ENCODE results near the gene ZC3H12C.

Gene ZC3H12C

DNA sequence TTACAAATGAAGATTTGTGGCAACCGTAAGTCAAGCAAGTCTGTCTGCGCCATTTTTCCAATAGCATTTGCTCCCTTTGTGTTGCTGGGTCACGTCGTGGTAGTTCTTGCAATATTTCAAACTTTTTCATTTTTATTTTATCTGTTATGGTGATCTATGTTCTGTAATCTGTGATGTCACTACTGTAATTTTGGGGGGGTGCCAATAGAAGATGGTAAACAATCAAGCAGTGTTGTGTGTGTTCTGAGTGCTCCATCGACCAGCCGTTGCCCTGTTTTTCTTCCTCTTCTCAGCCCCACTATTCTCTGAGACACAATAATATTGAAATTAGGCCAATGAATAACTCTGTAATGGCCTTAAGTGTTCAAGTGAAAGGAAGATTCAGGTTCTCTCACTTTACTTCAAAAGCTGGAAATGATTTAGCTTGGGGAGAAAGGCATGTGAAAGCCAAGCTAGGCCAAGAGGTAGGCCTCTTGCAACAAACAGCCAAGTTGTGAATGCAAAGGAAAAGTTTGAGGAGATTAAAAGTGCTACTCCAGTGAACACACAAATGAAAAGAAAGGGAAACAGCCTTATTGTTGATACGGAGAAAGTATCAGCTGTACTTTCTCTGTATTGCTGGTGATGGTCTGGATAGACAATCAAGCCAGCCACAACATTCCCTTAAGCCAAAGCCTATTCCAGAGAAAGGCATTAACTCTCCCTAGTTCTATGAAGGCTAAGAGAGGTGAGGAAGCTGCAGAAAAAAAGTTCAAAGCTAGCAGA lies 7.5 kb downstream of the ZC3H12C start:
- no peak for DNase-seq

DNA sequence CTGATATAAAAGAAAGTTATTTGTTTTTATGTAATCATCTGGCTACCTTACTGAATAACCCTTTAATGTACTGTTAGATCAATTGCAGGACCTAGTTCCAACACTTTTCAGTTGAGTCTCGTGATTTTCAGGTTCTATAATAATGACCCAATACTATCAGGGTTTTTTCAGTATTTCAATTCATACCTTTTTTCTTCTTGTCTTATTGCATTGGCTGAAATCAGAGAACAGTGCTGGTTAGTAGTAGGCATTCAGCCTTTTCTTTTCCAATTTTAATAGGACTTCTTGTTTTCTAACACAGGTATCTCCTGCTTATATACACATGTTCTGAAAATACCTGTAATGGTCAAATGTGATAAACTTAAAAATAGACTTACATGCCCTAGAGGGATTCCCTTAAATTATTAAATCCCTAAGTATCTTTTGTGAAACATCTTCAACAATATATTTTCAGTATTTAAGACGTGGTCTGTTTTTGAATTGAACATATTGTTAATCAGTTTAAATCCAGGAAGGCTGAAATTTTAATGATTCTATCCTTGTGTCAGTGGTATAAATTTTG lies 13.6 kb downstream of the ZC3H12C start:
- DNase-seq, result no peak

DNA sequence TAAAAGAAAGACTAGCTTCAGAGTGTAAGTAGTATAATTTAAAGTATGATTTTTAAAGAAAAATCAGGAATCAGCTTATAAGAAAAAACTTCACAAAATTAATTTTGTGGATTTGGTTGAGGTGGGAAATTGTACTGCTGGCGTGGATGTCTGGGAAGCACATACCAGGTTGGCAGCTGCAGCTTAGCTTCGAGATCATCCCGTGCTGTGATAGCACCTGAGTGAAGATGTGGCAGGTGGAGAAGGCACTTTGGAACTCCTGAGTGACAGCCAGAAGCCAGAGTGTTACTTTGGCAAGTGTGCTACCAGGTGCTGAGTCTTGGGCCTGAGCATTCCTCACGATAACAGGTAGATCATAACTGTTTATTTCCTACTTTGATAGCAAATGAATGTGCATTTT lies 17.7 kb downstream of the ZC3H12C start:
- no peak for DNase-seq

DNA sequence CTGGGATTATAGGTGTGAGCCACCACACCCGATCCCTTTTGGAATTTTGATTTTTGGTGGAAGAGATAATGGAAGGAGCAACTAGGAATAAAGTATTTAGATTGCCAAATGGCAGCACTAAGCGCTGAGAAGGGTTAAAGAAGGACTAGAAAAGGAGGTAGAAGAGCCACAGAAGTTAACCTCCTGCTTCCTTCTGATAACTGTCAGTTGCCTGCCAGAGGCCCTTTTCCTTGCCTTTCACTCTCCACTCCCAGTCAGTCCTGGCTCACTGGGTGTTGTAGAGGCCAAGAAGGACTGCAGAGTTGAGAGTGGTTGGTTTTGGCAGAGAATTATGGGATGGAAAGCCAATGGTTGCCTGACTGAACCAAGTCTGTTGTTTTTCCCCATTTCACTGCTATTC lies 19.3 kb downstream of the ZC3H12C start:
- DNase-seq, result peak; percentile 71

DNA sequence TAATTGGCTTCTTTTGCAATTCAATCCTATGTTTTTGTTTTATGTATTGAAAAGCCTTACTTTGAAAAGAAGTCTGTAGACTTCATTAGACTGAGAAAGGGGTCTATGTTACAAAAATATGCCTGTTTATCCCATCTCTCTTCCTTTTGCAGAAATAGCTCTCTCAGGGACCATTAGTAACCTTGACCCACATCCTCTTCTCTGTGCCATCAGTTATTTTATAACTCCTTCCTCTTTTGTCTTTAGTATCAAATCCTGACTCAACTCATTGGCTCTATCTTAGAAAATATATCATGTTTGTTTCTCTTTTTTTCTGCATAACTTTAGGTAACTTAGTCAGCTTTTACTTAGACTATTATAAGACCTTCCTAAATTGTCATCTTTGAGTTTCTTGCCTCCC lies 20.3 kb downstream of the ZC3H12C start:
- peak; percentile 27 for DNase-seq

DNA sequence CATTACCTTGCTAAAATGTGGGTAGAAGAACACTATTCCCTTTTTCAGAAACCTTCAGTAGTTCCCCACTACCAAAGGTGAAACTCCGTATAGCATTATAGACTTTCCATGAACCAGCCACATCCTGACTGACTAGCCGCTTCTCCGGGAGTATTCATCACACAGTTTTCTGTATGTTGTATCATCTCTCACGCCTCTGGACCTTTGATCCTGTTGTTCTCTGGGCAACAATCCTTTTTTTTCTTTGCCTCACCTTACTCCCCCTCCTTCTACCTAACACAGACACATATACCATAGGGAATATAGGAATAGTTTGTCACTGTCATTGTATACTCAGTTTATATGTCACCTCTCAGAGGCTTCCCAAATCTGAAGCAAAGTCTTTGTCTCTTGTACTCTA lies 20.8 kb downstream of the ZC3H12C start:
- no peak for DNase-seq

DNA sequence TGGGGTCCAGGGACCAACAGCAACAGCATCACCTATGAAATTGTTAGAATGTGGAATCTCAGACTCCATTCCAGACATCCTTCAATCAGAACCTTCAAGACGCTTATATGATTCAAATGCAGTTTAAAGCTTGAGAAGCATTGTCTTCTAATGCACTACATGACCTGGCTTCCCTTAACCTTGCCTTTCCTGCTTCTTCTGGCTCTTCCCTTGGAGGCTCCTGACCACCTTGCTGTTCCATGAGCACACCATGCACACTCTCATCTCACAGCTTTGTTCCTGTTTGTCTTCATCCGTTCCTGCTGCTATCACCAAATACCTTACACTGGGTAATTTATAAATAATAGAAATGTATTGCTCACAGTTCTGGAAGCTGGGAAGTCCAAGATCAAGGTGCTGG lies 26.1 kb downstream of the ZC3H12C start:
- DNase-seq, result no peak

DNA sequence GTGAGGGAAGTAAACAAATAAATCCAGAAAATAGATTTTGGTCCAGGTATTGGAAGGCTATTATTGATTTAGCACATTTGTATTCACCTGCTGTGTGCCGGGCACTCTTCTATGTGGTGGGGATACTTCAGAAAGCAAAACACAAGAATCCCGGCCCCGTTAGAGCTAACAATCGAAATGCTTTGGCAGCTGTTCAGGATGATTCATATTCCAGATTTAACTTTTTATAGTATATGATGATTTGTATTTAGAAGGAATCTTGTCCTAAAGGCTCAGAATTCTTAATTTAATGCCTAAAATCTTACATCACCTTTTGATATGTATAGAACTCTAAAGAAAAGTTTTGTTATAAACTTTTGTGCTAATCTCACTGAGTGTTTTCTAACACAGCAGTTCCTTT lies 28.0 kb downstream of the ZC3H12C start:
- no peak for DNase-seq

DNA sequence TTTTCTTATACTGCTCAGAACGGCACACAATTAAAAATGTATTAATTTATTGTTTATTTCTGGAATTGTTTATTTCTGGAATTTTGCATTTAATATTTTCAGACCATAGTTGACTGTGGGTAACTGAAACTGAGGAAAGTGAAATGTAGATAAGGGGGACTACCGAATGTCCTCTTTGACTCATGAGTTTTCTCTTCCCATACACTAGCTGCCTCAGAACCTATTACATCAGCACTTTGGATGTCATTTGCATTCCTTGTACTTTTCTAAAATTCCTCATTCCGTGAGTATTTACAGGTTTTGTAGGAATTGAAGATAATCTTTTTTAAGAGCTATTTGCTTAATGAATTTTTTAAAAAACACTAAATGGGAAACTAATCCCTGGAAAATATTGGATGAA lies 29.8 kb downstream of the ZC3H12C start:
- DNase-seq, result no peak

DNA sequence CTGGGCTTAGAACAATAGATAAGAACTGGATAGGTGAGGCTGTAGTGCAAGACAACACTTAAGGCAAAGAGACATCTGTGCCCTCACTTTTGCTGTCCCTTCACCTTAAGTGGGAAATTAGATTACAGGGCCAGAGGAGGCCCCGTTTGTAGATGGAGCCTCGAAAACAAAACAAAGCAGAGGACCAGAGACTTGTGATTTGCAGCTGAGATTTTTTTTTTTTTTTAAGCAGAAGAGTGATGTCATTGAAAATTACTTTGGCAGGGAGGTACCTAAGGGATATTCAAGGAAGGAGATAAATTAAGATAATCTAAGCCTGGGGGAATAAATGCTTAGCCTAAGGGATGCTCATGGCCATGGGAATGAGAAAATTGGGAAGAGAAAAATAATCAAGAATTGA lies 31.4 kb downstream of the ZC3H12C start:
- no peak for DNase-seq

DNA sequence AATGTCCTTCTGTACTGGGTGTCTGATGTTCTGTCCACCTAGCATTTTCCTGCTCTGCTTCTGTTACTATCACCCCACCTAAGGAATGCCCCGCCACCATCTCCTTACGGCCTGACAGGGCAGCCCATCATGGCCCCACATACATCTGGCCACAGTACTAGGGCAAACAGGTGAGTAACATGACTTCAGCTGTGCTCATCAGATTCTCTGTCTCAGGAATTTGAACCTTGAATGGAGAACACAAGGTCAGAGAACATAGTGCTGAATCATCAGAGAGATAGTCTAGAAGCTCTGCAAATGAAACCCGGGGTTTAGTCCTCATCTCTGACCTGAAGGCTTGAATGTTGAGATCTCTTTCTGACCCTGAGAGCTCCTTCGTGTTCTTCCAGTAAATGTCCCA lies 32.4 kb downstream of the ZC3H12C start:
- DNase-seq, result no peak

DNA sequence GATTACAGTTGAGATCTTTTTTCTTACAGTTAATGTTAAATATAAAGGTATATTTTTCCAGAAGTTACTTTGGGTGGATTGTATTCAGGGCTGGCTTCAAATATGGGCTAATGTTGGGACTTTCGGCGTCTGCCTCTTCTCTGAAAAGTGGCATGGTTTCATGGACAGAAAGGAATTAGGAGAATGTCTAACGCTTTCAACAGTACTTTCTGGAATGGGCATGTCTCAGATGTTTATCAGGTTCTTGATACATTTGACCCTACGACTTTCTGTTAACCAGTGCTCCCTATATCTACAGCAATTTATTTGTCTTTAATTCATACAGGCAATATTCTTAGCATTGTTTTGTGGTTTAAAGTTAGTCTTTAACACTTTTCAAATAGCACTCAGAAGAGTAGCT lies 33.7 kb downstream of the ZC3H12C start:
- no peak for DNase-seq

DNA sequence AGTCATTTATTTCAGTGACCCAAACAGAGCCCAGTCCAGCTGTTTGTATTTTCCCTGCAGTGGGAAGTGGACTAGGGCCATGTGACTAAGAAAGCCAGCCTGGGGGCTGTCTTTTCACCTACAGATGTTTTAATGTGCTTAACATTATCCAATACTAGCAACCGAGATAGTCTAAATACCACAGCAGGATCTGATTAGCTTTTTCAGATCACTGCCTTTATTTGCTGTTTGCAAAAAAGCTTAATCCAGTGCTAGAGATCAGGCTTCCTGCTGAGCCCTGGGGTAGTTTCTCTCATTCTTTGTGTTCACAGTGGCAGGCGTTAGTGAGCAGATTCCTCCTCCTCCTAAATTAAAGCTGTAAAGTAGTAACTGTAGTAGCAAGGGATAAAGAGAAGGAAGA lies 35.0 kb downstream of the ZC3H12C start:
- DNase-seq, result peak; percentile 9

DNA sequence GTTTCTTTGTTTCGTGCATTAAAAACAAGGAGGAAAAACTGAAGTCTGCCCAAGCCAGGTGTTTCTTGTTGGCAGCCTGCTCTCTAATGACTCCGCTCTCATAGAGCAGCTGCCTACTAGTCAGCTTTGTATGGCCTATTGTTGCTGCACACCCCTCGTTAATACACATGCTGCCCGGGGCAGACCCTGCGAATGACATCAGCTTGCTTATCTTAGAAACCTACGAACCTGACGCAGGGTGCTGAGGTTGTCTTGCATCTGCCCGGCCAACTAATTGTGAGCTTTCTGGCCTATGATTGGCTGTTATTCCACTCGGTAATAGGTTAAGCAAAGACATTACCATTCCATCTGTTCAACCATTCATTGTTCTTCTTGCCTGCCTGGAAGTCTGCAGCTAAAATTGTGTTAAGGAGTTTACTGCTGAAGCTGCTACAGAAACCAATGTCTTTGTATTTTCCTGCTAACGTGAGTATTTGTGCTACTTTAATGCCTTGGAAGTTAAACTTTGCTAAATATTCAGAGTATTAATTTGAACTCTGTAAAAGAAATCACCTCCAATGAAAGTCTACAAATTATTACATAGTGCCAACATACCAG lies 37.5 kb downstream of the ZC3H12C start:
- no peak for DNase-seq

DNA sequence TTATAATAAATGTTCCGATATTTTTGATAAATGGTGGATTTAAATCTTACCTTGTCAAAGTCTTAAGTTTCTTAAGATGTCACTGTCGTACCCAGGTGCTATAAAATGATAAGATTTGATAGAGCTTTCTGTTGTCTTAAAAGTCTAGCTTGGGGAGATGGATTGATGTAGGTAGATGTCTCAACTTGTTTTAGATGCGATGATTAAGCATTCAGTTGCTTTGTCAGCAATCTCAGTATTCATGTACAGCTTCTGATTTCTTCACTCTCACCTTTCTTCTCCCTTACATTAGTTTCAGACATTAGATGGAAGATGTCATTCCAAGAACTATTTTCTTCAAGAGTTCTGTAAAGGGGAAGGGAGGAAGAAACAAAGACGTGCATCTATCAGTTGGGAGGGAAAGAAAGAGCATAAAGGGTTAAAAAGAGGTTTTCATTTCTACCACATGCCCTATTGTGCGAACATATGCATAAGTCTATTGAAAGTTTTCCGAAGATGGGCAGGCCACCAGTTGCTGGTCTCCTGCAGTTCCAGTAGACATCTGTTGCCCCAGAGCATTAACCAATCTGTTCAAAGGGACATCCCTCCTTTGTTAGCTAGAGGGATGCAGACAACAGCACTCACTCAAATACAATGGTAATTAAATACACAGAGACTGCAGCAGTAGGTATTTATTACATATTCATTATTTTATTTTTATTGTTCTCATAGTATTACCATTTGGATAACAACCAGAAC lies 38.4 kb downstream of the ZC3H12C start:
- DNase-seq, result no peak

DNA sequence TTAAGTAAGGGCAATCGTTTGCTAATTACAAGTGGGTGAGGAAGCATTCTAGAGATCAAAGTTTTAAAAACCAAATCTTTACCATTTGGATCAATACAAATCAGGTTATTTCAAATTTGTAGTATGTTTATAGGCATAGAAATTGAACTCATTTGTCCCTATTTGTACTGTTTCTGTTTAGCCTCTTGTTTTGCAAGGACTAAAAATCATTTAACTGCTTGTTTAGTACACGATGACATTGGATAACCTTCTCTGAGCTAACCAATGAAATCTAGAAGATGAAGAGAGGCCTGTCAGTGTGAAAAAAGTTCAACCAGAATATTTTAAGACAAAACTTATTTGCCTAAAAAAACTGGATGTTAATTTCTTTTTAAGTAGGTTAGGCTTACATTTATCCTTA lies 40.0 kb downstream of the ZC3H12C start:
- no peak for DNase-seq

DNA sequence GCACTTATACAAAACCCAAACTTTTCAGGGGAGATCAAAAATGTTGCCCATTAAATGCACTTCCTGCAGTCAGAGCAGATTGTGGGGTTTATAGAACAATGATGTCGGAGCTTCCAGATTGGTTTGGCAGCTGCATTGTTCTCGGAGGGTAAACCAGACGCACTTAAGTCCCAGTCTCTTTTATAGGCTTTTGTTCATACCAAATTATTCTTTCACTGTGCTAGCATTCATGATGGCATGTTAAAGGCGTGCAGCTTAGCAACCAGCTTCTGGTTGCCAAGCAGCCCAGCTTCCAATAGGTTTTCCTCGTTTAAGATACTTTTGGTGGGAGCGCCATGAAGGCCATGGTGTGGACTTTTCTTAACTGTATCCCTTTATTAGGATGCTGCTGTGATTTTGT lies 40.9 kb downstream of the ZC3H12C start:
- no peak for DNase-seq

DNA sequence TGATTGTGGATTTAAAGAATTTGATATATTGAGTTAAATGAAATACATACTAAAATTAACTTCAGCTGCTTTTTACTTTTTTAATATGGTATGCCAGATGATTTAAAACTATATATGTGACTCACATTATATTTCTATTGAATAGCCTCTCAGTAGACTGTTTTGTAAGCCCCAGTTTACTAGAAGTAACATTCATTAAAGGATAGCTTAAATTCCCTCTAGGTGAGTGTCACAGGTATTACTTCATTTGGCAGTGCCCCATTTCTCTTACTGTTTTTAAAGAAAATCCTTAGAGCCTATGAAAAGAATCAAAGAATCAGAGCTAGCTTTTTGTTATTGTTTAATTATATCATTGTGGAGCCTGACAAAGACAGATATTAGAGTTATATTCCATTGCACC lies 48.6 kb downstream of the ZC3H12C start:
- no peak for DNase-seq

DNA sequence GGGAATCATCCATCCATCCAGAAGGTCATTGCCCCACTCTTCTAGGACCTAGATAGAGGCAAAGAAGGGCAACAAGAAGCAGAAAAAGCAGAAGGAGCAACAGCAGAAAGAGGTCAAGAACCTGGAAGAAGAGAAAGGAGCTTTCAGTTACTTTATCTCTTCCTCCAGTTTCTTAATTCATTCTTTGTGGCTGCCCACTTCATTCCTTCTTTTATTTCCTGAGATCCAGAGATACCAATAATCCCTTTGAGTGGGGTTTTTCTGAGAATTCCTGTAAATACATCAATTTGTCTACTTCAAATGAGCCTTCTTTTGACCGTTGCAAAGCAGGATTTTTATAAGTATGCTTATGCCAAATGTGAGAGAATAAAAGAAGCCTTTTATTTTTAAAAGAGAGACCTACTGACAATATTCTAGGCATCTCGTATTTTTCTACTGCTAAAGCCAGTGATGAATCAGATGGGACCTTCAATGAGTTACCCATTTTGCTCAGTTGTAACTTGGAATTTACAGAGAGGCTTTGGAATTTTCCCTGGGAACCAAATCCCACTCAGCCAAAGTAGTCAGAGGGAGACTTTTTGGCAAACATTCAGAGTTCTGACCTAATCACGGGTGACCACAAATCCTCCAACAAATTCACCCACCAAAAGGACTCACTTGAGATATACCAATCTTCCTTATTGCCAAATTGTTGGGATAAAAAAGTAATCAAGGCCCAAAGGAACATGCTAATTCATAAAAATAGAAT lies 54.9 kb downstream of the ZC3H12C start:
- DNase-seq, result no peak

DNA sequence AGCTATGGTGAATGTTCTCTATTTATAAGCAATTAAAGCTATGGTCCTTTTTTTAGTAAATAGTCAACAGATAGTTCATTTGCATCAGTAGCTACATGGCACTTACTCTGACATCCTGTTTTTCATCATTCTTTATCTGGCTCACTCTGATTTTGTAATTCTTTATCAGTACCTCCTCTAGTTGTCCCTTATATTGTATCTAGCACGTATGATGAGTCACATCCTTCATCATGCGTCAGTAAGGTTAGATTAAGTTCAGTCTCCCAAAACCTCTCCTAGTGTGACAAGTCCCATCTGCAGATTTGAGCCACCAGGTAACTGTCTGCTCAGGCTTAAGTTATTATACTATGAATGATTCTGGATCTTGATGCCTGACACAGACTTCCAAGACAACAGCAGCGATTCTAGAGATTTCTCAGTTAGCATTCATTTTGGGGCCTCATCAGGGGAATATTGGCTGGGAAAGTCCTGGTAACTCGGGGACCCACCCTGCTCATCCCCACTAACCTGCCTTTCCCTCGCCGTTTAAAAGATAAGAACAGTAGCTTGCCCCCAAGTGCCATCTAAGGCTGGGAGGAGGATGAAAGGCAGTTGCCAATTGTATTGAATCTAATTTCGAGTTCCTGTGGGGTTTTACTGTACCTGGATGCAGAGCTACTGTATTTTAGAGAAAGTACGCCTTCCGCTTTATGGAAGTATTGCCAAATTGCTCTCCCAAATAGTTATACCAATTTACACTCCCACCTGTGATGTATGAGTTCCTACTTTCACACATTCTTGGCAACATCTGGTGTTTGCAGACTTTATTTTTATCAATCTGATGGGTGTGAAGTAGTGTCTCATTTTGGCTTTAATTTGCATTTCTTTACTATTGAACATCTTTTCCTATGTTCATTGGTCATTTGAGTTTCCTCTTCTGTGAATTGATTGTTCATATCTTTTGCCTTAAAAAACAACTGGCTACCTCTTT lies 55.9 kb downstream of the ZC3H12C start:
- peak; percentile 46 for DNase-seq

DNA sequence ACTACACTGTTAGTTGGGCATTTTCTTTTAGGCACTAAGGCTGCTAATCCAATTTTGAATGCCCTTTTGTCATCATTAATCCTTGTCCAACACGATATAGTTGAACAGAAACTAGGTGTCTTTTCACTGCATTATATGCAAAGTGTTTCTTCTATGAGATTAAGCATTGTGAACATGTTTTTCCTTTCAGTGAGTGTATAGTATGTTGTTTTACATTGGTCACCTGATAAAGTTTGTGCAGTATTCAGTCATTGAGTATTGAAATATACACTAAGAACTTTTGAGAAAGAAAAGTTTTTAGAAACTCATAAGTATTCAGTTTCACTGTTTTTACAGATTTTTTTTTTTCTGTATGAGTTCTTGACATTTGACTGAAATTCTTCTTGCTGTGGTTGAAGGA lies 59.0 kb downstream of the ZC3H12C start:
- no peak for DNase-seq

DNA sequence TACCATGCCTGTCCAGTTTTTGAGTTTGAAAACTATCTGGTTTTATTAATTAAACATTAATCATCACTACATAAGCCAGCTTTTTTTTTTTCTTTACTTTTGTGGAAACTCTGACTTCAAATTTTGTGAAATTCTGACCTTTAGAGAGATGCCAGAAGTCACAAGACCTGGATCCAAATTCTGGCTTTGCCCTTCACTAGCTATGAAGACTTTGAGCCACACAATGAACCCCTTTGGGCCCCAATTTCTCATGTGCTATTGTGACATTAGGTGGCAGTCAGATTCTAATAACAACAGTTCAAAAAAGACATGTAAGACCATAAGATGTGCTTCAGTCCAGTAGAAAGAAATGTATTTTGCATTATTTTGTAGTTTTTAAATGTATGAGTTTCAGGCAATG lies 60.3 kb downstream of the ZC3H12C start:
- DNase-seq, result no peak

All from hematopoietic multipotent progenitor cell treated with erythropoietin and hydrocortisone succinate and interleukin-3 and kit ligand, for 6 days (in vitro differentiated cells).